ENCODE data around the gene MYO15A.

The MYO15A gene

GRCh38 chr17:18225642-18226283 is 117.2 kb downstream of the MYO15A start:
- DNase-seq = no peak

- DNase-seq = no peak
Observed at GRCh38 chr17:18226284-18226945, 117.9 kb downstream of the MYO15A start.

- DNase-seq = no peak
Observed at GRCh38 chr17:18227635-18228034, 119.1 kb downstream of the MYO15A start.

GRCh38 chr17:18228176-18228682 is 119.7 kb downstream of the MYO15A start:
- DNase-seq = no peak

- DNase-seq = no peak
Observed at GRCh38 chr17:18229254-18229653, 120.7 kb downstream of the MYO15A start.
